Hematopoietic multipotent progenitor cell treated with erythropoietin and hydrocortisone succinate and interleukin-3 and kit ligand, for 4 days (in vitro differentiated cells): ENCODE measurements around the gene FAM135A.
"Not testable (repeated sequence)": the region's sequence is repeated elsewhere in the genome, so short reads cannot be mapped to it uniquely, and the experiment has no call there.

Source experiments
- DNase-seq: peaks from one replicate; pipeline ENCODE4 v3.0.0-alpha.2; 2015

FAM135A gene

GRCh38 chr6:70470016-70470415 lies 56.7 kb downstream of the FAM135A start:
- DNase-seq, result no peak

- DNase-seq, result not testable (repeated sequence)
These were observed 57.2 kb downstream of the FAM135A start for GRCh38 chr6:70470510-70470909.

DNA sequence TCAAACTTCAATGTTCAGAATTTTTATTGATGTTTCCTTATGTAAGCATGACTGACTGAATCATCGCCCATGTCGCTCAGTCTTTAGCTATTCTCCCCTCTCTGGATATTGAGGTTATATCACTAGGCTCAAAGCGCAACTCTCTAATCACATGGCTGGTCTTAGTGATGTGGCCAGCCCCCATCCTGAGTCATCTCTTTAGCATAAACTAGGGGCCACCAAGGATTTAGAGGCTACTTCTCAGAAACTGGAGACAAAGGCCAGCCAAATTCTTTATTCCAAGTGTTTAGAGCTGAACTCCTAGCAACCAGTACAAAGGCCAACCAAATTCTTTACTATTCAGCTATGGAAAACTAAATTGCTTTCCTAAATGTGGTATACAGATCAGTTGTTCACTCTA lies 61.4 kb downstream of the FAM135A start:
- no peak for DNase-seq

DNA sequence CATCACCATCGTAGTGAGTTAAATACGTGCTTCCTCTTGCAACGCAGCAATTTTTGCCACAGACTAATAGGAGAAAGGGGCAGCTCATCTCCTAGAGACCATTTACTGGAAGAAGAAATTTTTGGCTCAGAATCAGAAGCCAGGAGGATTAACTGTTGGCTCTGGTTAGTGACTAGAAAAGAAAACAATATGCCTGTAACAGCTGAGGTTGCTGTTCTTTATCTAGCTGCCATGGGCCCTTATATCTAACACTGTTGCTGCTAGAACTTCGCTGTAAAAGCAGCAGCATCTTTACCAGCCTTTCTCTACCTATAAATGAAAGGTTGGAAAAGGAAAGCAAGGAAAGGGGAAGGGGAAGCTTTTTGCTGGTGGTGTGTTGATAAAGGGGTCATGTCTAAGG lies 65.9 kb downstream of the FAM135A start:
- DNase-seq, result no peak

DNA sequence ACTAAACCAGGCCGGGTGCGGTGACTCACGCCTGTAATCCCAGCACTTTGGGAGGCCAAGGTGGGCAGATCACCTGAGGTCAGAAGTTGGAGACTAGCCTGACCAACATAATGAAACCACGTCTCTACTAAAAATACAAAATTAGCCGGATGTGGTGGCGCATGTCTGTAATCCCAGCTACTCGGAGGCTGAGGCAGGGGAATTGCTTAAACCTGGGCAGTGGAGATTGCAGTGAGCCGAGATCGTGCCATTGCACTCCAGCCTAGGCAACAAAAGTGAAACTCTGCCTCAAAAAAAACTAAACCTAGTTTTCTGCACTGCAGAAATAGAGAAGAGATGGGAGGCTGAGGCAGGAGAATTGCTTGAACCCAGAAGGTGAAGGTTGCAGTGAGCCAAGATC lies 73.3 kb downstream of the FAM135A start:
- not testable (repeated sequence) for DNase-seq

DNA sequence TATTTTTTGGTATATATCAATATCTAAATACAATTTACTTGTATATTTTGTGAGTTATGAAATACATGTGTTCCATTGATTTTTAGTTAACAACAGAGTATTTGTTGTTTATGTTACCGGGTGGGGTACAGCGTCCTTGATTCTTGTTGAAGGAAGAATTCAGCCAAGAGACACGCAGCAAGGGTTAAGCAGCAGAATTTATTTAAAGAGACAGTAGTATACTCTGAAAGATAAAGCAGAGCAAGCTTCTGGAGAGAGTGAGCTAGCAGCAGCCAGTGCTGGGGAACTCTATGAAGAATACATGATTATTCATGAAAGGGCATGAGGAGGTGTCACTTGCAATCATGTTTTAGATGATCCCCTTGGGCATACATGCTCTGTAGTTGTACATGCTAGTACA lies 76.1 kb downstream of the FAM135A start:
- no peak for DNase-seq

- no peak for DNase-seq
These were observed 81.5 kb downstream of the FAM135A start for GRCh38 chr6:70494833-70495232.

- not testable (repeated sequence) for DNase-seq
These were observed 82.5 kb downstream of the FAM135A start for GRCh38 chr6:70495790-70496189.

DNA sequence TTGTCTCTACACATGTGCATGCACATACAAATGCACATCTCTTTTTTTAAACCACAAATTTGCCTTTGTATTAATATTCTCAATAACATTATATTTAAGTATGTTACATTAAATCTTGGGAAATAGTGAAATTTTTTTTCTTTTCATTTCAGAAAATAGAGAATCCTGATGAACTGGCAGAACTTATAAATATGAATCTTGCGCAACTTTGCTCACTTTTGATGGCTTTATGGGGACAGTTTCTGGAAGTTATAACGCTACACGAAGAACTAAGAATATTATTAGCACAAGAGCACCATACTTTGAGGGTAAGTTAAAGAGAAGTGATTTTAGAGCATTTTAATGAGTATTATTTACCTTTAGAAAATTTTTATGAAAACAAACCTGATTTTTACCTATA lies 89.2 kb downstream of the FAM135A start:
- no peak for DNase-seq

DNA sequence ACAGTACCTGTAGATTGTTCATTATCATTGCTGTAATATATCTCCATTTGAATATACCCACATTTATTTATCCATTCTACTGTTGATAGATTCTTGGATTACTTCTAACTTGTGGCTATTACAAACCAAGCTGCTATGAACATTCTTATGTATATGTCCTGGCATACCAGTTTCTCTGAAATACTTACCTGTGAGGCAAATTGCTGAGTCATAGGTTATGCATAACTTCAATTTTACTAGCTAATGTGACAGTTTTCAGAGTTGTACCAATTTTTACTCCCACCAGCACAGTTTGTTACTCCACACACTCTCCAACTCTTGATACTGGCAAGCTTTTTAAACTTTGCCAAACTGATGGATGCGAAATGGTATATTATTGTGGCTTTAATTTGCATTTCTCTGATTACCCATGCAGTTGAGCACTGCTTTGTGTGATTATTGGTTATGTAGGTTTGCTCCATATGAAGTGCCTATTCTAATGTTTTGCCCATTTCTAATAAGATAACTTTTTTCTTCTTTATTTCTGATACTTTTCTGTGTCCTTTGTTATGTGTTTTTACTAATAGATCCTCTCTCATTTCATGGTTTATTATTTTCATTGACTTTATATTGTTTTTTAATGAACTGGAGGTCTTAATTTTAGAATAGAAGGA lies 90.6 kb downstream of the FAM135A start:
- no peak for DNase-seq

DNA sequence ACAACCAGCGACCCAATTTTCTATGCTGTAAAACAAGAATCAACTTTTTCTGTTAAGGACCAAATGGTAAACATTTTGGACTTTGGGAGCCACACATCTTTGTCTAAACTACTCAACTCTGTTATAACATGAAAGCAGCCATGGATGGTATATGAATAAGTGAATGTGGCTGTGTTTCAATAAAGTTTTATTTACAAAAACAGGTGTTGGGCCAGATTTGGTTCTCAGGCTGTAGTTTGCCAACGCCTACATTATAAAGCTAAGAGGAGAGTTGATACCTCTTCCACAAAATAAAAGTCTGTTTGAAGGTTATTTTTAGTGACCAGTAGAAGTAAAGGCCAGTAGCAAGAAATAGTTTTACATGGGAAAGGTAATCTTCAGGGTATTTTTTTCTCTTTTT lies 93.0 kb downstream of the FAM135A start:
- DNase-seq, result no peak

DNA sequence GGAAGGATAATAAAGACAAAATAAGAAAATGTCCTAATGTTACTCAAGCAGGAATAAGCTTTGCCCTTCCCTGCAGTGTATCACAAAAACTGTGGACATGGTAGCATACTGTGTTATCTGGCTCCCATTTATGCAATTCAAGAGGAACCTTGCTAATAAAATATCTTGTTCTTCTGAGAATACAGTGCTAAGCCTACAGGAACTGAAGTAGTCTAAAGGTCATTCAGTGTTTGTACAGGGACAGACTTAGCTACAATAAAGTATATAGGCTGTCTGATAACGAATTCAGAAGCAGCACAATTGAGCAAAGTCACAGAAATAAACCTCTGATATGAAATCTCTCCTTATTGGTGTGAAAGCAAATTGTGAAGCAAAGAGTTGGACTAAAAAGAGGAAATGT lies 93.9 kb downstream of the FAM135A start:
- DNase-seq, result no peak

- no peak for DNase-seq
These were observed 95.6 kb downstream of the FAM135A start for GRCh38 chr6:70508953-70509352.

- DNase-seq, result no peak
These were observed 97.3 kb downstream of the FAM135A start for GRCh38 chr6:70510600-70510999.

GRCh38 chr6:70518723-70519122 lies 105.4 kb downstream of the FAM135A start:
- no peak for DNase-seq

DNA sequence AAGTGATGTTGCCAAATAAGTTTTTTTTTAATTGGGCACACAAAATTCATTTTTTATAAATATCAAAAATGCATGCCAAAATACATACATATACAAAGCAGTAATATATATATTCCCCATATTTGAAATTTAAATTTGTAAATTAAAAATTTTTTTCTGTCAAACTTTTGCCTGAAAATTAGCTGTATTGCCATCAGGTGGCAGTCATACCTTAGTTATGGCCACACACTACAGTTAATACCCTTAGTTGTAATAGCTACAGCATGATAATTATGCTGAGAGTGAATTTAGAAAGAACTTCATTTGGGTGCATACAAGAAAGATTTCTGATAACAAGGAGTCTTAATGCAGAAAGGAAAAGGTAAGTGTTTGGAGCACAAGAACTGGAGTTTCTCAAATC lies 107.3 kb downstream of the FAM135A start:
- peak; percentile 57 for DNase-seq

DNA sequence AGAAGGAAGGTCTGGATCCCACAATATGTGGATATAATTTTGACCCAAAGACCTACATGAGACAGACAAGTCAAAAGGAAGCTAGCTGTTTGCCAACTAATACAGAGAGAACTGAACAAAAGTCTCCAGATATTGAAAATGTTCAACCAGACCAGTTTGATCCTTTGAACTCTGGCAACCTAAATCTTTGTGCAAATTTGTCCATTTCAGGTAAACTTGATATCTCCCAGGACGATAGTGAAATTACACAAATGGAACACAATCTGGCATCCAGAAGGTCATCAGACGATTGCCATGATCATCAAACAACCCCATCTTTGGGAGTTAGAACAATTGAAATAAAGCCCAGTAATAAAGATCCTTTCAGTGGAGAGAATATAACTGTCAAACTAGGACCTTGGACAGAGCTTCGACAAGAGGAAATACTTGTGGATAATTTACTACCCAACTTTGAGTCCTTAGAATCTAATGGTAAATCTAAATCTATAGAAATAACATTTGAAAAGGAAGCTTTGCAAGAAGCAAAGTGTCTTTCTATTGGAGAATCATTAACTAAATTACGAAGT lies 111.5 kb downstream of the FAM135A start:
- DNase-seq, result peak; percentile 4

- DNase-seq, result no peak
These were observed 113.9 kb downstream of the FAM135A start for GRCh38 chr6:70527071-70527737.

DNA sequence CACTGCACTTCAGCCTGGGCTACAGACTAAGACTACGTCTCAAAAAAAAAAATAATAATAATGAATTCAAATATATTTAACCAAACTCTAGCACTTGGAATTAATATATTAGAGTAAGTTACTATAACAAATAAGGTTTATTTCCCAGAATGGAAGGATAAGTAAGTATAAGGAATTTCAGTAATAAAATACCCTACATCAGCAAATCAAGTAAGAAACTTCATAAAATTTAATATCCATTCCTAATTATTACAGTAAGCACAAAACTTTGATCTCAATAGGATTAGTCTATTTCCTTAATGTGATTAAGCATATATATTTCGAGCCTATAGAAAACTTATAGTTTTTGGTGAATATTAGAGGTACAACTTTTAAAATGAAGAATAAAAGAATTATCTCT lies 116.7 kb downstream of the FAM135A start:
- no peak for DNase-seq

- no peak for DNase-seq
These were observed 117.8 kb downstream of the FAM135A start for GRCh38 chr6:70531133-70531532.

GRCh38 chr6:70537266-70537665 lies 124.0 kb downstream of the FAM135A start:
- DNase-seq, result no peak

GRCh38 chr6:70538376-70538775 lies 125.1 kb downstream of the FAM135A start:
- no peak for DNase-seq

GRCh38 chr6:70547313-70547712 lies 134.0 kb downstream of the FAM135A start:
- DNase-seq, result peak; percentile 42

GRCh38 chr6:70547905-70548304 lies 134.6 kb downstream of the FAM135A start:
- DNase-seq, result no peak

- DNase-seq, result no peak
These were observed 136.0 kb downstream of the FAM135A start for GRCh38 chr6:70549327-70549726.
